ENCODE measurements around the gene CPSF6. TPM values are rescaled to one million over a fixed set of nuclear protein-coding genes. Genes with fewer than 3 reads are reported as not detected.

CPSF6 gene
- total and polyA plus RNA-seq, 11 donors: 13.4 to 34.8 (median 29.9) TPM

DNA sequence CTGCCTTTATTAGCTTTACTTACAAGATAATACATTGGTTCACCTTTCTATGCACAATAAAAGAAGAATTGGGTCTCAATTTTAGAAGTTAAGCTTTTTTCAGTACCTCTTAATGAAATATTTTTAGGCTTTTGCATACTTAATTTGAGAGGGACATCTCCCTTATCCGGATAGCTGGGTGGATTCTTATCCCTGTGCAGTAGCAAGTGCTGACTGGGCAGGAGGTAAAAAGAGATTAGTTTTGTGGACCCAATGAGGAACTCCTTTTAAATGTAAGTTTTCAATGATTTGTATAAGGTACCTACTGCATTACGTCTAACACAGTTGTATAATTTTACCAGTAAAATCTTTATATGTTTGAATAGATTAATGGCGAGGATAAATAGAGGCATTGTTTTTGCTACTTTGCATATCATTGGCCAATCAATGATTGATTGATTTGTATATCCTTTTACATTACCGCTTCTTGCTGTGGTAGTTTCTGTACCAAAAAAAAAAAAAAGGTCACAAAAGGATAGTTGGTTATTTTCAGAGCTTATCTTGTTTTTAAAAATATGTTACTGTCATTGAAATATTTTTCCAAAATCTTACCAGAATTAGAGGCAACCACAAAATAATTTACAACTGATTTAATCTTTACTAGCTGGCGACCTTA, 2.2 kb downstream of the CPSF6 start:
- ATAC-seq (no peak), DNase-seq (no peak)
- H3K27ac ChIP-seq: no peak overlapping the region
- peaks cover 0 to 10% (median 0%) of the 10 kb centered on the region in 9 donors for H3K36me3 ChIP-seq
- peak overlapping the region in 9 of 12 donors; percentile 81 to 98 (median 87) for H3K4me3 ChIP-seq
- H3K9me3 ChIP-seq: no peaks in the 10 kb centered on the region
- intact Hi-C loops (cut with DNase I): loop anchor here in 1 of 10 donors (5.0 to 10.0 kb wide), 2 partner anchors 497 to 634 kb away; partner anchors contain the start of gene SLC35E3
- WGBS, 4 donors: 48 to 56% (median 53%) methylated on average over 5 of the region's 5 CpGs
- peaks cover 9 to 59% (median 43%) of the 10 kb centered on the region in 12 donors for H3K4me1 ChIP-seq
- H3K27me3 ChIP-seq: no peaks in the 10 kb centered on the region
- TF ChIP-seq POLR2A (IDR thresholded peaks at IDR 0.05): no peak
- TF ChIP-seq CTCF (IDR thresholded peaks at IDR 0.05): no peak

- no peak overlapping the region for H3K4me3 ChIP-seq
Measured at GRCh38 chr12:69243099-69244084, 4.0 kb downstream of the CPSF6 start.

DNA sequence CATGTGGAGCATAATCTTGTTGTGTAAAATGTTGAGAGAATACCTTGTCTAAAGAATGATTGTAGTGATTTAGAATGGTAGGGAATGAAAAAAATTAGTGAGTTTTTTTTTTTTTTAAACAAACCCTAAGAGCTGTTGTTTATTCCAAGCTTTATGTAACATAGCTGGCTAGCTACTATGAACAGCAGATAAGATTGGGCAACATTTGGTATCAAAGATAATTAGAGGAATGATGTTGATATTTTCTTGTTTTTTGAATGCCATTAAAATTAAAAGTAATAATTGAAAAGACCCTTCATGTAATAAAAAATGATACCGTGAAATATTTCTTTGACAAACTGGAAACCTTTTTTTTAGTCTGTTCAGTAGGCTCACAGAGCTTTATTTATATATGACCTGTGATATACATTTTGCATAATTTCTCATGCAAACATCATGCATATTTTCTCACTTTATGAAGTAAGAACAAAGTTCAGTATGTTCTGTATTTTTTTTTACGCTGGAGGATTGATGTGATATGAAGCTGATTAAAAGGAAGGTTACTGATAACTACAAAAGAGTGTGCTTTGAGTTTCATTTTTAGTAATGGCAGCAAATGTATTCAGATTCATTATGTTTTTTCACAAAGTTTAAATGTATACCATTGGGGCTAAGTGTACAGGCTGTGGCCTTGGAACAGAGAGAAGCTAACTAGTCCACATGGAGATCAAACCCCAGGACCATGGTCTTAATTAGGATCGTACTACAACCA, 8.1 kb downstream of the CPSF6 start:
- H3K27ac ChIP-seq: no peak overlapping the region
- TF ChIP-seq POLR2A (IDR thresholded peaks at IDR 0.05): no peak
- no peak for TF ChIP-seq CTCF (IDR thresholded peaks at IDR 0.05)
- intact Hi-C loops (cut with DNase I): loop anchor here in 1 of 10 donors (10.0 kb wide), 1 partner anchor 503 kb away; the partner anchor contains the start of gene SLC35E3

More at GRCh38 chr12:69243099-69244084, 4.0 kb downstream of the CPSF6 start:
- no peak for ATAC-seq
- peaks cover 9 to 76% (median 59%) of the 10 kb centered on the region in 12 donors for H3K4me1 ChIP-seq
- H3K27me3 ChIP-seq: no peaks in the 10 kb centered on the region
- H3K27ac ChIP-seq: no peak overlapping the region
- DNase-seq: no peak
- WGBS, 4 donors: 42 to 56% (median 54%) methylated on average over 7 of the region's 7 CpGs
- H3K9me3 ChIP-seq: no peaks in the 10 kb centered on the region
- no peak for TF ChIP-seq CTCF (IDR thresholded peaks at IDR 0.05)
- TF ChIP-seq POLR2A (IDR thresholded peaks at IDR 0.05): no peak
- intact Hi-C loops (cut with DNase I): loop anchor here in 1 of 10 donors (5.0 to 10.0 kb wide), 2 partner anchors 499 to 636 kb away; partner anchors contain the start of gene SLC35E3
- peaks cover 0 to 10% (median 0%) of the 10 kb centered on the region in 9 donors for H3K36me3 ChIP-seq

More for the DNA sequence above, 8.1 kb downstream of the CPSF6 start:
- 59 to 67% (median 65%) methylated on average over 3 of the region's 3 CpGs for WGBS, 4 donors
- Histone ChIP-seq H3K4me1 (peaks cover 0 to 73% (median 49%) of the 10 kb centered on the region in 12 donors), H3K27me3 (no peaks in the 10 kb centered on the region), H3K36me3 (peaks cover 0 to 10% (median 0%) of the 10 kb centered on the region in 9 donors), H3K4me3 (no peak overlapping the region), H3K9me3 (no peaks in the 10 kb centered on the region)
- DNase-seq (no peak), ATAC-seq (no peak)

All from heart left ventricle (tissue), 16 donors.